CD4-positive, alpha-beta memory T cell (primary cell): ENCODE measurements around the gene ERICH6. TPM values are rescaled to one million over a fixed set of nuclear protein-coding genes. Genes with fewer than 3 reads are reported as not detected.

Experiments used
- CTCF ChIA-PET: fragments of 350-600 bp; sonication (Branson Sonifier 250); formaldehyde crosslinking; loops from one replicate; lab custom pipeline; 2021; ENCODE audit warnings: inconsistent platforms; ENCODE audit not compliant: partially characterized antibody; lab: Charles Lee
- POLR2A ChIA-PET: fragments of 350-600 bp; sonication (Branson Sonifier 250); formaldehyde crosslinking; loops from one replicate; lab custom pipeline; 2021; ENCODE audit not compliant: partially characterized antibody; lab: Charles Lee
- DNase-seq, 5 donors: peaks; one replicate each; pipeline versions ENCODE4 v3.0.0 to v3.0.0-alpha.2; 2020 to 2022; ENCODE audit warnings: mixed read lengths in 1 of 5
- H3K27ac ChIP-seq: one replicate; pipeline ENCODE4 v1.7.0; 2013; ENCODE audit warnings: low read depth, low read length
- H3K27me3 ChIP-seq: 2 replicates; pipeline ENCODE4 v1.7.0; 2013; ENCODE audit warnings: mild to moderate bottlenecking, low read length, moderate library complexity; ENCODE audit not compliant: insufficient read depth
- H3K36me3 ChIP-seq: 2 replicates; pipeline ENCODE4 v1.7.0; 2013; ENCODE audit warnings: mild to moderate bottlenecking, low read length, moderate library complexity; ENCODE audit not compliant: insufficient read depth
- H3K4me1 ChIP-seq: 2 replicates; pipeline ENCODE4 v1.7.0; 2013; ENCODE audit warnings: mild to moderate bottlenecking, low read length, moderate library complexity; ENCODE audit not compliant: insufficient read depth
- H3K4me3 ChIP-seq, 2 donors: one replicate each; pipeline ENCODE4 v1.7.0; 2013; ENCODE audit warnings: low read length in 2 of 2, mild to moderate bottlenecking in 1 of 2
- H3K9me3 ChIP-seq, 2 donors: one replicate each; pipeline ENCODE4 v1.7.0; 2013; ENCODE audit warnings: low read length in 2 of 2, control low read depth in 1 of 2; ENCODE audit not compliant: control insufficient read depth in 1 of 2
- H3K27ac Mint-ChIP-seq, 7 donors: one replicate each; pipeline ENCODE4 v1.8.0; 2020 to 2021; ENCODE audit warnings: mixed read lengths in 7 of 7, mild to moderate bottlenecking in 6 of 7, inconsistent platforms in 3 of 7, moderate library complexity in 3 of 7
- H3K27me3 Mint-ChIP-seq, 2 donors: one replicate each; pipeline ENCODE4 v1.8.0; 2020 to 2021; ENCODE audit warnings: mixed read lengths in 2 of 2
- H3K36me3 Mint-ChIP-seq, 2 donors: one replicate each; pipeline ENCODE4 v1.8.0; 2020 to 2021; ENCODE audit warnings: mixed read lengths in 2 of 2, inconsistent platforms in 1 of 2, mild to moderate bottlenecking in 1 of 2
- H3K4me1 Mint-ChIP-seq, 4 donors: one replicate each; pipeline ENCODE4 v1.8.0; 2020 to 2021; ENCODE audit warnings: mixed read lengths in 4 of 4, mild to moderate bottlenecking in 1 of 4
- H3K4me3 Mint-ChIP-seq, 8 donors: one replicate each; pipeline ENCODE4 v1.8.0; 2020 to 2021; ENCODE audit warnings: mixed read lengths in 8 of 8, mild to moderate bottlenecking in 7 of 8, moderate library complexity in 6 of 8, inconsistent platforms in 3 of 8
- H3K9me3 Mint-ChIP-seq, 8 donors: one replicate each; pipeline ENCODE4 v1.8.0; 2020 to 2021; ENCODE audit warnings: mixed read lengths in 8 of 8, mild to moderate bottlenecking in 5 of 8, inconsistent platforms in 3 of 8, moderate library complexity in 1 of 8
- intact Hi-C: fragments of 100-400 bp; cut with micrococcal nuclease; formaldehyde crosslinking; loops from one replicate; pipeline ENCODE4 v1.15.1; 2023
- polyA plus RNA-seq, 2 donors: library from polyadenylated mRNA; unstranded; fragments of 300-500 nt; fragmentation: Illumina TruSeq; gene quantifications; one replicate each; pipeline ENCODE4 v1.2.3, GENCODE V29; 2021
- total RNA-seq, 2 experiments: library from RNA; stranded (reverse); gene quantifications; one replicate each; pipeline ENCODE4 v1.2.3, GENCODE V29; 2021

ERICH6 gene
- total and polyA plus RNA-seq, 4 experiments from 2014 or later: 0.75 TPM; not detected in 3

- peaks cover 17% of the 10 kb centered on the region for H3K4me1 ChIP-seq
- no peak overlapping the region for H3K27ac ChIP-seq
- intact Hi-C loops: loop anchor here (5.0 to 10.0 kb wide), 2 partner anchors 33 to 69 kb away; partner anchors contain the start of genes ERICH6 and SELENOT
- peaks cover 5% of the 10 kb centered on the region in 2 donors for H3K36me3 Mint-ChIP-seq
- ChIA-PET CTCF (interaction anchor here (0.7 to 1.2 kb wide), 3 partner anchors 29 to 77 kb away, joined by 3 to 4 read pairs (median 3); partner anchors contain the start of gene ERICH6), POLR2A (interaction anchor here (0.7 to 1.9 kb wide), 10 partner anchors 9 to 227 kb away, joined by 3 to 17 read pairs (median 3); partner anchors contain the start of genes EIF2A, ERICH6, SELENOT and SERP1)
- H3K4me3 Mint-ChIP-seq: peak overlapping the region; percentile 26 to 79 (median 62)
- H3K27ac Mint-ChIP-seq: peak overlapping the region; percentile 42 to 85 (median 77)
- no peaks in the 10 kb centered on the region for H3K27me3 ChIP-seq
- DNase-seq: peak in 4 of 5 donors; percentile 39 to 51 (median 45)
- no peak overlapping the region for H3K4me3 ChIP-seq
- H3K9me3 ChIP-seq: no peaks in the 10 kb centered on the region
- peaks cover 21 to 41% (median 28%) of the 10 kb centered on the region in 4 donors for H3K4me1 Mint-ChIP-seq
- no peaks in the 10 kb centered on the region for H3K27me3 Mint-ChIP-seq
- H3K9me3 Mint-ChIP-seq: peaks cover 0 to 2% (median 0%) of the 10 kb centered on the region in 8 donors
- peaks cover 3% of the 10 kb centered on the region for H3K36me3 ChIP-seq
Observed at GRCh38 chr3:150635526-150635925, 68.2 kb downstream of the ERICH6 start.

- H3K4me3 Mint-ChIP-seq: peak overlapping the region in 7 of 8 donors; percentile 26 to 79 (median 63)
- Histone ChIP-seq H3K27ac (no peak overlapping the region), H3K27me3 (no peaks in the 10 kb centered on the region), H3K36me3 (peaks cover 7% of the 10 kb centered on the region), H3K4me3 (no peak overlapping the region), H3K9me3 (no peaks in the 10 kb centered on the region), H3K4me1 (peaks cover 17% of the 10 kb centered on the region)
- H3K27ac Mint-ChIP-seq: peak overlapping the region; percentile 42 to 85 (median 75)
- no peaks in the 10 kb centered on the region for H3K27me3 Mint-ChIP-seq
- intact Hi-C loops: loop anchor here (5.0 to 10.0 kb wide), 2 partner anchors 33 to 70 kb away; partner anchors contain the start of genes ERICH6 and SELENOT
- CTCF ChIA-PET: interaction anchor here (0.7 to 1.2 kb wide), 2 partner anchors 29 to 69 kb away, joined by 3 to 4 read pairs; partner anchors contain the start of gene ERICH6
- H3K36me3 Mint-ChIP-seq: peaks cover 7 to 8% of the 10 kb centered on the region in 2 donors
- peaks cover 22 to 41% (median 28%) of the 10 kb centered on the region in 4 donors for H3K4me1 Mint-ChIP-seq
- H3K9me3 Mint-ChIP-seq: peaks cover 0 to 2% (median 0%) of the 10 kb centered on the region in 8 donors
- POLR2A ChIA-PET: interaction anchor here (0.7 to 1.9 kb wide), 10 partner anchors 8 to 226 kb away, joined by 3 to 17 read pairs (median 3); partner anchors contain the start of genes EIF2A, ERICH6, SELENOT and SERP1
- DNase-seq: no peak
Observed at GRCh38 chr3:150635076-150635475, 68.6 kb downstream of the ERICH6 start.

GRCh38 chr3:150631515-150632221, 72.1 kb downstream of the ERICH6 start:
- Mint-ChIP-seq H3K27me3 (no peaks in the 10 kb centered on the region), H3K27ac (peak overlapping the region in 3 of 7 donors; percentile 47 to 74 (median 49)), H3K4me3 (no peak overlapping the region), H3K36me3 (peaks cover 18 to 31% of the 10 kb centered on the region in 2 donors), H3K9me3 (peaks cover 0 to 2% (median 0%) of the 10 kb centered on the region in 8 donors), H3K4me1 (peaks cover 21 to 34% (median 26%) of the 10 kb centered on the region in 4 donors)
- ChIA-PET POLR2A (no interaction called here), CTCF (no interaction called here)
- Histone ChIP-seq H3K4me1 (peaks cover 17% of the 10 kb centered on the region), H3K27ac (no peak overlapping the region), H3K4me3 (no peak overlapping the region), H3K9me3 (no peaks in the 10 kb centered on the region), H3K27me3 (no peaks in the 10 kb centered on the region), H3K36me3 (peaks cover 7% of the 10 kb centered on the region)
- intact Hi-C loops: loop anchor here (10.0 kb wide), 1 partner anchor 73 kb away; the partner anchor contains the start of gene ERICH6
- DNase-seq: no peak

GRCh38 chr3:150627557-150627956, 76.2 kb downstream of the ERICH6 start:
- Histone ChIP-seq H3K27me3 (no peaks in the 10 kb centered on the region), H3K4me3 (no peak overlapping the region), H3K9me3 (no peaks in the 10 kb centered on the region), H3K4me1 (no peaks in the 10 kb centered on the region), H3K27ac (no peak overlapping the region), H3K36me3 (peaks cover 14% of the 10 kb centered on the region)
- Mint-ChIP-seq H3K4me3 (no peak overlapping the region), H3K27me3 (no peaks in the 10 kb centered on the region), H3K27ac (peak overlapping the region in 1 of 7 donors; percentile 17), H3K36me3 (peaks cover 30 to 57% of the 10 kb centered on the region in 2 donors), H3K4me1 (peaks cover 6 to 21% (median 9%) of the 10 kb centered on the region in 4 donors), H3K9me3 (no peaks in the 10 kb centered on the region)
- intact Hi-C loops: no loop called here
- CTCF ChIA-PET: no interaction called here
- DNase-seq: no peak
- POLR2A ChIA-PET: no interaction called here

GRCh38 chr3:150626148-150626930, 77.4 kb downstream of the ERICH6 start:
- H3K4me3 ChIP-seq: no peak overlapping the region
- H3K36me3 Mint-ChIP-seq: peaks cover 30 to 54% of the 10 kb centered on the region in 2 donors
- POLR2A ChIA-PET: interaction anchor here (1.0 to 1.2 kb wide), 2 partner anchors 9 to 23 kb away, joined by 3 read pairs; partner anchors contain the start of gene SELENOT
- no peak for DNase-seq
- no peaks in the 10 kb centered on the region for H3K9me3 ChIP-seq
- no peaks in the 10 kb centered on the region for H3K9me3 Mint-ChIP-seq
- H3K4me3 Mint-ChIP-seq: no peak overlapping the region
- H3K27ac Mint-ChIP-seq: peak overlapping the region in 3 of 7 donors; percentile 8 to 82 (median 43)
- H3K27ac ChIP-seq: no peak overlapping the region
- peaks cover 12 to 30% (median 15%) of the 10 kb centered on the region in 4 donors for H3K4me1 Mint-ChIP-seq
- CTCF ChIA-PET: no interaction called here
- intact Hi-C loops: no loop called here
- H3K27me3 ChIP-seq: no peaks in the 10 kb centered on the region
- H3K4me1 ChIP-seq: peaks cover 12% of the 10 kb centered on the region
- peaks cover 14% of the 10 kb centered on the region for H3K36me3 ChIP-seq
- no peaks in the 10 kb centered on the region for H3K27me3 Mint-ChIP-seq

- Histone ChIP-seq H3K36me3 (peaks cover 6% of the 10 kb centered on the region), H3K9me3 (no peaks in the 10 kb centered on the region), H3K4me3 (no peak overlapping the region), H3K27ac (no peak overlapping the region), H3K27me3 (no peaks in the 10 kb centered on the region), H3K4me1 (peaks cover 33% of the 10 kb centered on the region)
- no peaks in the 10 kb centered on the region for H3K27me3 Mint-ChIP-seq
- H3K4me3 Mint-ChIP-seq: no peak overlapping the region
- no peak for DNase-seq
- peak overlapping the region in 4 of 7 donors; percentile 17 to 67 (median 38) for H3K27ac Mint-ChIP-seq
- CTCF ChIA-PET: no interaction called here
- POLR2A ChIA-PET: no interaction called here
- intact Hi-C loops: no loop called here
- H3K9me3 Mint-ChIP-seq: no peaks in the 10 kb centered on the region
- H3K4me1 Mint-ChIP-seq: peaks cover 27 to 51% (median 34%) of the 10 kb centered on the region in 4 donors
- H3K36me3 Mint-ChIP-seq: peaks cover 25 to 58% of the 10 kb centered on the region in 2 donors
Observed at GRCh38 chr3:150623945-150624344, 79.8 kb downstream of the ERICH6 start.
